HEK293 (cell line): ENCODE data around the gene PLA2G4E.

Experiments used
- CTCF ChIA-PET: fragments of 350-600 bp; formaldehyde crosslinking; extraction: SDS; loops from one replicate; lab custom pipeline; 2021; ENCODE audit warnings: antibody characterized with exemption; lab: Yijun Ruan, JAX
- POLR2A ChIA-PET: fragments of 300-600 bp; formaldehyde crosslinking; extraction: SDS; loops from one replicate; lab custom pipeline; 2020; ENCODE audit warnings: antibody characterized with exemption, inconsistent platforms; lab: Yijun Ruan, JAX
- H3K27ac ChIP-seq: fragments of 200-500 bp; sonication (Bioruptor generic); 2 replicates; pipeline ENCODE4 v1.5.1; 2014; ENCODE audit warnings: low read depth, low read length, control low read depth, inconsistent platforms; ENCODE audit errors: extremely low read depth
- H3K36me3 ChIP-seq, 2 experiments: fragments of 200-500 bp in 1 of 2; sonication (Bioruptor generic) in 1 of 2; 1 replicate in 1 of 2; 2 replicates in 1 of 2; pipeline ENCODE4 v1.5.1; 2014 to 2017; ENCODE audit warnings: inconsistent platforms in 2 of 2, low read length in 2 of 2; ENCODE audit not compliant: control insufficient read depth in 2 of 2, insufficient read depth in 1 of 2
- H3K4me1 ChIP-seq: fragments of 200-500 bp; sonication (Bioruptor generic); 2 replicates; pipeline ENCODE4 v1.5.1; 2014; ENCODE audit warnings: mild to moderate bottlenecking, low read length, inconsistent platforms; ENCODE audit not compliant: control insufficient read depth, insufficient read depth
- H3K4me3 ChIP-seq: 2 replicates; pipeline ENCODE4 v1.5.1; 2011; ENCODE audit warnings: low read depth, mild to moderate bottlenecking, control low read depth, low read length, moderate library complexity
- H3K9me3 ChIP-seq: fragments of 200-500 bp; sonication (Bioruptor generic); 2 replicates; pipeline ENCODE4 v1.5.1; 2014; ENCODE audit warnings: low read depth, low read length, inconsistent platforms; ENCODE audit not compliant: control insufficient read depth, insufficient read depth
- EGR2 ChIP-seq: fragments of 450-650 bp; formaldehyde crosslinking; IDR thresholded peaks from 2 replicates; pipeline ENCODE4 v1.5.1; 2016; ENCODE audit warnings: low read depth, missing biosample characterization, missing genetic modification characterization
- GLIS1 ChIP-seq: fragments of 450-650 bp; formaldehyde crosslinking; IDR thresholded peaks from 2 replicates; pipeline ENCODE4 v1.5.1; 2016; ENCODE audit warnings: missing biosample characterization, missing genetic modification characterization
- IKZF3 ChIP-seq: fragments of 450-650 bp; IDR thresholded peaks from 2 replicates; pipeline ENCODE4 v1.5.0; 2018; ENCODE audit warnings: missing biosample characterization, mild to moderate bottlenecking, missing genetic modification characterization, moderate library complexity
- KLF1 ChIP-seq: fragments of 450-650 bp; formaldehyde crosslinking; IDR thresholded peaks from 2 replicates; pipeline ENCODE4 v1.5.1; 2016; ENCODE audit warnings: missing biosample characterization, missing genetic modification characterization
- KLF17 ChIP-seq: fragments of 450-650 bp; formaldehyde crosslinking; IDR thresholded peaks from 2 replicates; pipeline ENCODE4 v1.5.1; 2016; ENCODE audit warnings: missing biosample characterization, missing genetic modification characterization
- KLF9 ChIP-seq: fragments of 450-650 bp; formaldehyde crosslinking; IDR thresholded peaks from 2 replicates; pipeline ENCODE4 v1.5.1; 2016; ENCODE audit warnings: missing biosample characterization, missing genetic modification characterization, low read depth
- PATZ1 ChIP-seq: fragments of 450-650 bp; formaldehyde crosslinking; IDR thresholded peaks from 2 replicates; pipeline ENCODE4 v1.5.1; 2016; ENCODE audit warnings: missing biosample characterization, missing genetic modification characterization
- PRDM6 ChIP-seq: fragments of 450-650 bp; formaldehyde crosslinking; IDR thresholded peaks from 2 replicates; pipeline ENCODE4 v1.5.1; 2017; ENCODE audit warnings: missing biosample characterization, missing genetic modification characterization
- RBAK ChIP-seq: fragments of 450-650 bp; formaldehyde crosslinking; IDR thresholded peaks from 2 replicates; pipeline ENCODE4 v1.5.1; 2016; ENCODE audit warnings: missing biosample characterization, missing genetic modification characterization
- YY1 ChIP-seq: fragments of 450-650 bp; formaldehyde crosslinking; IDR thresholded peaks from 2 replicates; pipeline ENCODE4 v1.5.1; 2018; ENCODE audit warnings: missing biosample characterization, missing genetic modification characterization
- ZFHX2 ChIP-seq: fragments of 450-650 bp; formaldehyde crosslinking; conservative IDR thresholded peaks from 2 replicates; pipeline ENCODE4 v1.5.1; 2016; ENCODE audit warnings: missing biosample characterization, missing genetic modification characterization
- ZNF121 ChIP-seq: fragments of 450-650 bp; formaldehyde crosslinking; IDR thresholded peaks from 2 replicates; pipeline ENCODE4 v1.5.1; 2016; ENCODE audit warnings: missing biosample characterization, missing genetic modification characterization
- ZNF155 ChIP-seq: fragments of 450-650 bp; formaldehyde crosslinking; IDR thresholded peaks from 2 replicates; pipeline ENCODE4 v1.5.1; 2016; ENCODE audit warnings: missing biosample characterization, missing genetic modification characterization
- ZNF24 ChIP-seq: fragments of 450-650 bp; formaldehyde crosslinking; IDR thresholded peaks from 2 replicates; pipeline ENCODE4 v1.5.1; 2016; ENCODE audit warnings: missing biosample characterization, missing genetic modification characterization
- ZNF292 ChIP-seq: fragments of 450-650 bp; formaldehyde crosslinking; IDR thresholded peaks from 2 replicates; pipeline ENCODE4 v1.5.1; 2016; ENCODE audit warnings: low read depth, missing biosample characterization, missing genetic modification characterization, borderline replicate concordance
- ZNF350 ChIP-seq: fragments of 450-650 bp; formaldehyde crosslinking; IDR thresholded peaks from 2 replicates; pipeline ENCODE4 v1.5.0; 2017; ENCODE audit warnings: missing biosample characterization, mild to moderate bottlenecking, missing genetic modification characterization
- ZNF48 ChIP-seq: fragments of 450-650 bp; formaldehyde crosslinking; IDR thresholded peaks from 2 replicates; pipeline ENCODE4 v1.5.1; 2016; ENCODE audit warnings: missing biosample characterization, missing genetic modification characterization
- ZNF513 ChIP-seq: fragments of 450-650 bp; IDR thresholded peaks from 2 replicates; pipeline ENCODE4 v1.5.1; 2018; ENCODE audit warnings: missing biosample characterization, missing genetic modification characterization
- ZSCAN16 ChIP-seq: fragments of 450-650 bp; formaldehyde crosslinking; IDR thresholded peaks from 2 replicates; pipeline ENCODE4 v1.5.1; 2016; ENCODE audit warnings: missing biosample characterization, missing genetic modification characterization

Gene PLA2G4E

GRCh38 chr15:42046597-42046996 is 25.8 kb upstream of the PLA2G4E start:
- no peaks in the 10 kb centered on the region for H3K4me1 ChIP-seq
- no peak overlapping the region for H3K4me3 ChIP-seq
- H3K9me3 ChIP-seq, result no peaks in the 10 kb centered on the region
- no peaks in the 10 kb centered on the region for H3K36me3 ChIP-seq
- no peak overlapping the region for H3K27ac ChIP-seq
- CTCF ChIA-PET, result interaction anchor here (0.7 to 1.7 kb wide), 4 partner anchors 9 to 96 kb away, joined by 3 to 8 read pairs (median 3); no protein-coding TSS in a partner anchor
- TF ChIP-seq IKZF3 (tag by site-specific recombination), result no peak
- TF ChIP-seq ZNF155 (tag by site-specific recombination), result no peak
- no peak for TF ChIP-seq KLF9
- TF ChIP-seq ZSCAN16, result no peak
- no peak for TF ChIP-seq PRDM6
- no peak for TF ChIP-seq ZNF292
- no peak for TF ChIP-seq PATZ1 (tag by site-specific recombination)
- no peak for TF ChIP-seq ZNF121
- no peak for TF ChIP-seq YY1
- TF ChIP-seq ZNF24 (tag by site-specific recombination), result no peak
- no peak for TF ChIP-seq ZNF513 (tag by site-specific recombination)
- TF ChIP-seq ZNF48, result no peak
- no peak for TF ChIP-seq RBAK
- no peak for TF ChIP-seq EGR2 (tag by site-specific recombination)
- TF ChIP-seq ZNF350 (tag by site-specific recombination), result no peak
- TF ChIP-seq KLF17, result no peak
- POLR2A ChIA-PET, result no interaction called here

- H3K4me3 ChIP-seq, result no peak overlapping the region
- no peaks in the 10 kb centered on the region for H3K9me3 ChIP-seq
- no peaks in the 10 kb centered on the region for H3K36me3 ChIP-seq
- no peaks in the 10 kb centered on the region for H3K4me1 ChIP-seq
- H3K27ac ChIP-seq, result no peak overlapping the region
- POLR2A ChIA-PET, result no interaction called here
- TF ChIP-seq GLIS1 (tag by site-specific recombination), result no peak
- peak; percentile 68 for TF ChIP-seq ZFHX2
- TF ChIP-seq KLF1 (tag by site-specific recombination), result peak; percentile 70
- peak; percentile 49 for TF ChIP-seq EGR2 (tag by site-specific recombination)
- CTCF ChIA-PET, result no interaction called here
Observed at GRCh38 chr15:42045211-42045615, 24.4 kb upstream of the PLA2G4E start.
